NT2/D1 (cell line): Measurements from ENCODE around the gene NHLH2.

ENCODE experiments used
- SUZ12 ChIP-seq: IDR thresholded peaks from 2 replicates; pipeline ENCODE4 v1.6.1; 2011; ENCODE audit not compliant: insufficient read length, insufficient read depth; ENCODE audit errors: extremely low read depth
- YY1 ChIP-seq: IDR thresholded peaks from 2 replicates; pipeline ENCODE4 v1.6.1; 2011; ENCODE audit not compliant: insufficient read length, insufficient read depth
- ZNF274 ChIP-seq: IDR thresholded peaks from 2 replicates; pipeline ENCODE4 v1.6.1; 2011; ENCODE audit warnings: mild to moderate bottlenecking, low read depth, low read length

DNA sequence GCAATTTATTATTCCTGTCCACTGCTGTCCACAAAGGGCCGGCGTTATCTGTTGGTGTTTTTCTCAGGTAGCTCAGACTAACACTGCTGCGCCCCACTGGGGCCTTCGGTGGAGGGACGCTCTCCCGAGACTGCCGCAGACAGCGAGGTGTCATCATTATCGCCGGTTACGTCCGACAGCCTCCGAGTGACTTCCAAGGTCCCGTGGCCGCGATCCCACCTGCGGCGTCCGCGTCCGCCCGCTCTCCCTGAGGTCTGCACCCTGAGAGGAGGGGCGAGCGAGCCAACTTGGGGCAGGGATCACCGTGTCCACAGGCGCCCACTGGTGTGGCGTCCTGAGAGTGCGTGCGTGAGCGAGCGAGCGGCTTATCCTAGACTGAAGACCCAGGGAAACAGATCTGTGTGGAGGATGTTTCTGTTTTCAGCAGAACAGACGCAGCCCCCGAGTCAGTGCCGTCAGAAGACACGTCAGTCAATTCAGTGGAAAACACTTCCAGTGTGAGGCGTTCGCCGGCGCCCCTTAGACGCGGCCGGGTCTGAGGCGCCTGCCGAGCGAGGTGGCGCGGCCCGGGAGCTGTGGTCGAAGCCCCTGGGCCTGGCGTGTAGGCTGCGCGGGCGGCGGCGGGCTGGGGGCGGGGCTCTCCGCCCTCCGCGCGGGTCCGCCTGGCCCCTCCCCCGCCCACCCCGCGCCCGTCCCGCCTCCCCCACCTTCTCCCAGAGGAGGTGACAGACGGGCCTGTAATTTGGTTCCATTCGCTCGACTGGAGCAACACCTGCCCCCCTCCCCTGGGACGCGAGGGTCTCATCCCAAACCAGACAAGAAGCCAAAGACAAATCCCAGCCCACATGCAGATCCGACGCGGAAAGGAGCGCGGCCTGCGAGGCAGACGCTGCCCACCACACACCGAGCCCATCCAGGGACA lies 12.6 kb downstream of the NHLH2 start:
- TF ChIP-seq ZNF274 = no peak
- no peak for TF ChIP-seq YY1
- no peak for TF ChIP-seq SUZ12
